ENCODE measurements around the gene MN1.

DNA sequence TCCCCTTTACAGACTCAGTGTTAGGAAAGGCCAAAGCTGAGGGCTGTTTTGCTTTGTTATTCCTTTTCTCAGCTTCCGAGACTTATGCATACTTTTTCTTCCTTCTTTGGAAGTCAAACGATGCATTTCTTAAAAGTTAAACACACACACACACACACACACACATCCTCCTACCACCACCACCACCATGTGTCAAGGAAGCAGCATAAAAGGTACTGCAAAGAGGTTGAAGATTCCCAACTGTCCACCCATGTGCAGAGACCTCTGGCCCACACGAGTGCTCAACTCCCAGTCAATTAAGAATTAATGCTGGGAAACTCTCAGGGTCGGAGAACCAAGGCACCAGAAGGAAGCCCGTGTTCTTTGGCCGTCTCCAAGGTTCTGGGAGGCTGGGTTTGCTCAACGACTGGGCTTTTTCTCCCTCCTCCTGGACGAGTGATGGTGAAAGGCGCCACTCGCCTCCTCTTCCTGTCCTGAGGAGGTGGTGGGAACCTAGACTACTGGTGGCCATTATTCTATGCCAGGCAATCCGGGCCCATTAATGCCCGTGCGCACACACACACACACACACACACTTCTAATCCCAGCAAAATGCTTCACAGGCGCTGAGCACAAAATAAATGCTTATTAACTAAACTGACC lies 15.1 kb downstream of the MN1 start:
- TF ChIP-seq YY1 (IDR thresholded peaks at IDR 0.05; ENCODE audit: insufficient read depth, insufficient read length) (no peak), SUZ12 (IDR thresholded peaks at IDR 0.05; ENCODE audit: extremely low read depth, insufficient read depth, insufficient read length) (no peak), ZNF274 (IDR thresholded peaks at IDR 0.05; ENCODE audit: low read depth, low read length) (no peak)
